ENCODE measurements around the gene FNDC3B.

FNDC3B gene

DNA sequence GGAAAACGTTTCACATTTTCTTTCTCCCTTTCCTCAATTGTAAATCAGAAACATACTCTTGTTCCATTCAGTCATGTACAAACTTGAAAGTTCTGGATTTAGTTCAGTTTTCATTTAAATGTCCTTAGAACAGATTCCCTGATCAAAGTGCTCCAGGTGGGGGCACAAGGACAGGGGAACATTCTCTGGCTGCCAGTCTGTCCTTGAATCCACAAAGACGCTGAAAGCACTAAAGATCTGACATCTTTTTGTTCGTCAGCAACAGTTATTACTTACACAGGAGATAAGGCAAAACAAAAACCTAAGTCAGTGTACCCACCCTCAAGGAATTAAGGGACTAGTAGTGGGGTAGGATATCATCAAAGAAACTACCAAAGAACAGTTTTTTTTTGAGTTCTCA lies 269.7 kb downstream of the FNDC3B start:
- DNase-seq (ENCODE audit: low read depth, low spot score) = no peak

DNA sequence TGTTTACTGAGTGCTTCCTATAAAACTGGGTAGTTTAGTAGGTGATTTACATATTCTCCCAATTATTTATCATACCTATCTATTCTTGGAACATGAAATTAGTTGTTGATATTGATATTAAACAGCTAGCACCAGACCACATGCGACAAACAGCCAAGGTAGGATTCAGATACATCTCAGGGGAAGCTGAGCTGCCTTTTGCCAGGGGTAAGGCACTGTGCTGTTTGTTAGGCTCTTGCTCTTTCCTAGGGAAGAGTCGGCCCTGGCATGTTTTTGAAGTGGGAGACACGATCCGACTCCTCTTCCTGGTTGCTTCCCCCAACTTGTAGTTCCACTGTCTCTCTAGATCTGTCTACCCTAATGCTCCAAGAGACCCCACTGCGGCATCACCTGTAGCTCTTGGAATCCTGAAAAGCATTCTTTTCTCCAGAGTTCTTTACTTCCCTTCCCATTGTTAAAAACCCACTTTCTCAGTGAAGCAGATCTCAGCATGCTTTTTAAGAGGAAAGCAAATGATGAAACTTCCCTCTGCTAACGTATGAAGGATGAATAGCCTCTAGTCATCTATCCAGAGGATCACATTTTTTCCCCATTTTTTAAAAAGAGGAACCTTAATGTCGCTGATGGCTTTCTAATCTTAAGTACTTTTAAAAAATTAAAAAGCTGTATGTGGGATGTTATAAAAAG lies 270.5 kb downstream of the FNDC3B start:
- no peak for DNase-seq (ENCODE audit: low read depth, low spot score)

- no peak for DNase-seq (ENCODE audit: low read depth, low spot score)
Measured at GRCh38 chr3:172310428-172310760, 271.0 kb downstream of the FNDC3B start.

DNA sequence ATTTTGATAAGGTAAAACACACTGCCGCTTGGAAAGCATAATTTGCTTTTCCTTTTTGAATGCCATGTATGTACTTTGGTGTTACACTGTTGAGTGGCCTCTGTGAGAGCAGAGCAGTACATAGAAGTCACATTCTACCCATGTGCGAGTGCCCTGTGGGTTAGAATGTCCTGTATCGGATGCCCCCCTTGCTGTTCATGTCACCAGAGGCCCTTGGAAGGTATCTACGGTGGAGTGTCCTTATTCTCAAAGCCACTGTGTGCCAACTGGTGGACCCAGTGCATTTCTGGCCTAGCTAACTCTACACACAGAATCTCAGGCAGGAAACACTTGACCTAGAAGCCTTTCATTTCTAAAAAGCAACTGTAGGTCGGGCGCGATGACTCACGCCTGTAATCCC lies 271.8 kb downstream of the FNDC3B start:
- no peak for DNase-seq (ENCODE audit: low read depth, low spot score)

DNA sequence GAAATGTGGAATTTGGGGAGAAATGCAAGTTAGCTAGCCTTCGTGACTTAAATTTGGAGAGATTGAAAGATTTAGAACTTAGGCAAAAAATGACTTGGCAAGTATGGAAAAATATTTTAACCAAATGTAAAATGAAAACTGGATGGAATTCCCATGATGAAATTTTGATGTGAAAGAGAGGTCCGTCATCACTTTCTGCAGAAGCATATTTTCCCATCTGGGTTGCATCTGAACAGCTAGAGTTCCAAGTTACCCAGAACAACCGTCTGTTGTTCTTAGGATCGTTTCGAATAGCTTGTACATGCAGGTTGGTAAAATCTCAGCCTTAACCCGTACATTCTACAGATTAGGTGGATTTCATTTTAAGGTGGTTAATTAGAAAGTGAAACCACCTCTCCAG lies 272.6 kb downstream of the FNDC3B start:
- no peak for DNase-seq (ENCODE audit: low read depth, low spot score)

GRCh38 chr3:172312711-172313110 lies 273.3 kb downstream of the FNDC3B start:
- DNase-seq (ENCODE audit: low read depth, low spot score) = no peak

GRCh38 chr3:172313671-172314070 lies 274.3 kb downstream of the FNDC3B start:
- no peak for DNase-seq (ENCODE audit: low read depth, low spot score)

- DNase-seq (ENCODE audit: low read depth, low spot score) = no peak
Measured at GRCh38 chr3:172314591-172315160, 275.3 kb downstream of the FNDC3B start.

GRCh38 chr3:172315401-172316091 lies 276.2 kb downstream of the FNDC3B start:
- DNase-seq (ENCODE audit: low read depth, low spot score) = peak; percentile 53

- no peak for DNase-seq (ENCODE audit: low read depth, low spot score)
Measured at GRCh38 chr3:172316758-172317157, 277.4 kb downstream of the FNDC3B start.

DNA sequence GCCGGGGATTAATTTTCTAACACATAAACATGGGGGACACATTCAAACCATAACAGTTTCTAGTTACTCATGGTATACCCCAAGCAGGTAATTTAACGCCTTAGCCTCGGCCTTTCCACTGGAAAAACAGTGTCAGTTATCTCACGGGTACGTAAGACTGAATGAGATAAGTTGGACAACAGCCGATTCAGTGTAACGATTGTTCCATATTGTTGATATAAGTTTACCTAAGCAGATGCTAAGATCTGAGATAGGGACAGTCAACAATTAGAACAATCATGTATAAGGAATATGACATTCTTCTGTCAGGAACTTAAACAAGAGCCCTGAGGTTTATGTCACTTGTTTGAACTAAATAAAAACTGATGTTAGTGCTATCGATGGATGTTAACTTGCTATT lies 278.1 kb downstream of the FNDC3B start:
- DNase-seq (ENCODE audit: low read depth, low spot score) = no peak

DNA sequence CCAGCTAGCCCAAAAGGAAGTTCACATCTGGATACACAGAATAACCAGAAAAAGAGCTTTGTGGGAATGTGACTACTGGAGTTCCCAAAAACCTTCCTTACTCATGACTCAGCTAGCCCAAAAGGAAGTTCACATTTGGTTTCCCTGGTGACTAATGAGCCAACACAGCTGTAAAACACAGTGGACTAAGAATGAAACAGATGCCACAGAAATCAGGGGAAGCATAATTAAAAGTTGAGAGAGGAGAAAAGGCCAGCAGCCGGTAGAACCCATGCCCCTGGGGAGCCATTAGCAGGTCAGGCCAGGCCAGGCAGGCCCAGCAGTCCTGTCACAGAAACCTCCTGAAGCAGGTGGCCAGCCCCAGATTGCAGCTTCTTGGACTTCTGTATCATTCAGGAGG lies 278.6 kb downstream of the FNDC3B start:
- DNase-seq (ENCODE audit: low read depth, low spot score) = peak; percentile 91

- no peak for DNase-seq (ENCODE audit: low read depth, low spot score)
Measured at GRCh38 chr3:172319595-172319994, 280.2 kb downstream of the FNDC3B start.

- no peak for DNase-seq (ENCODE audit: low read depth, low spot score)
Measured at GRCh38 chr3:172320468-172320867, 281.1 kb downstream of the FNDC3B start.

DNA sequence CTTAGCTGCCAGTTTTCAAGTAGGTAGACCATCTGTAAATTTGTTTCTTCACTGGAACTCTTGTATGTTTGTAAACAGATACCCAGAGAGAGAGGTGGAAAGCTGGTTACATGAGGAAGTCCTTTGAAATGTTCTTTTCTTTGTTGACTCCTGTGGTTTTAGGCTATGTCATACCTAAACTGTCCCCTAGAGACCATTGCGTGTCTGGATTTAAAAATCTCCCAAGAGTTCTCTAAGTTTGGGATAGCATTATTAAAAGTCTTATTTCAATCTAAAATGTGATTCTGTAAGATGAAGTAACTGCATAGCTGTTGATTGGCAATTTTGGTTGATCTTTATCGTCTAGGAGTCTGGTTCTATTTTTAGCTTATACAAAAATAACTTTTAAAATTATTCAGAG lies 281.7 kb downstream of the FNDC3B start:
- DNase-seq (ENCODE audit: low read depth, low spot score) = peak; percentile 34

- DNase-seq (ENCODE audit: low read depth, low spot score) = peak; percentile 78
Measured at GRCh38 chr3:172323894-172324610, 284.7 kb downstream of the FNDC3B start.

- no peak for DNase-seq (ENCODE audit: low read depth, low spot score)
Measured at GRCh38 chr3:172324611-172325203, 285.3 kb downstream of the FNDC3B start.

GRCh38 chr3:172325461-172325860 lies 286.1 kb downstream of the FNDC3B start:
- no peak for DNase-seq (ENCODE audit: low read depth, low spot score)

GRCh38 chr3:172326993-172327392 lies 287.6 kb downstream of the FNDC3B start:
- no peak for DNase-seq (ENCODE audit: low read depth, low spot score)

DNA sequence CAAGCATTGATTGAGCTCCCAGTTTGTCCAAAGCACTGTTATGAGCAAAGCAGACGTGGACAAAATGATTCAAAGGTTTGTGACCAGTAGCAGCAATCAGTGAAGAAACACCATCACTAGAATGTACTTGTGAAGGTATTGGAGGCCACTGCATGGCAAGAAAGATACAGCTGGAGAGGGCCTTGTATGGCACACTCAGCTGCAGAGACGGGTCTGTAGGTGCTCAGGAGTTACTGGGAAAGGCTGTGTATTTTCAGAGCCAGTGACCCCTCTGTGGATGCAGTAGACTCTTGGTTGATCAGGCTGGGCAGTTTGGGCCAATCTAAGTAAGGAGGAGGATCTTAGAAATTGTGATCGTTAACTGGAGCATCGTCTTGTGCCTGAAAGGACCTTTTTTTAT lies 288.9 kb downstream of the FNDC3B start:
- no peak for DNase-seq (ENCODE audit: low read depth, low spot score)

DNA sequence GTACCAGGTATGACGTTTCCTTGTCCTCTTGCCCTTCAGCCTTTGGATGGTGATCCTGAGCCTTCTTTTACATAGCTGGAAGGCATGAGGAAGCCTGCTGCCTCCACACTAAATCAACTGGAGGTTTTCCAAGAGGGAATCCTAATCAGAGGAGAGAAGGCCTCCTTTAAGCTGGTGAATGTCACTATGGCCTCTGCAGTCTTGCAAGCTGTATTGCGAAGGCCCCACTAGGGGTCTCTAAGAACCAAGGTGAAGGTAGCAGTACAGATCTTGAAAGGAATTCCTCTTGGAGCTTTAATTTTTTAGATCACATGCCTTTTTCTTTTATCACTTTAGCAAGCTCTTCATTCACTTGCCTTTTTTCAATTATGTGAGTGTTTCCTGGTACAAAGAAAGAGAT lies 289.7 kb downstream of the FNDC3B start:
- no peak for DNase-seq (ENCODE audit: low read depth, low spot score)

GRCh38 chr3:172330413-172330812 lies 291.0 kb downstream of the FNDC3B start:
- no peak for DNase-seq (ENCODE audit: low read depth, low spot score)

Data from astrocyte of the hippocampus (primary cell).